Progenitor cell of endocrine pancreas (in vitro differentiated cells): ENCODE results near the gene NTRK2. TPM values are rescaled to one million over a fixed set of nuclear protein-coding genes. Genes with fewer than 3 reads are reported as not detected.

Experiments used
- DNase-seq: peaks from one replicate; pipeline ENCODE4 v3.0.0; 2021; ENCODE audit warnings: low spot score; ENCODE audit not compliant: unreplicated experiment
- H3K27ac Mint-ChIP-seq: 2 replicates; pipeline ENCODE4 v1.8.0; 2021; ENCODE audit warnings: mild to moderate bottlenecking, moderate library complexity, mixed read lengths
- H3K27me3 Mint-ChIP-seq: 2 replicates; pipeline ENCODE4 v1.8.0; 2021; ENCODE audit warnings: mixed read lengths
- H3K36me3 Mint-ChIP-seq: 2 replicates; pipeline ENCODE4 v1.8.0; 2022; ENCODE audit warnings: mixed read lengths; ENCODE audit not compliant: insufficient read depth
- H3K4me1 Mint-ChIP-seq: 2 replicates; pipeline ENCODE4 v1.8.0; 2021; ENCODE audit warnings: low read depth, mixed read lengths
- H3K4me3 Mint-ChIP-seq: 2 replicates; pipeline ENCODE4 v1.8.0; 2021; ENCODE audit warnings: low read depth, mild to moderate bottlenecking, moderate library complexity, mixed read lengths
- H3K9me3 Mint-ChIP-seq: 2 replicates; pipeline ENCODE4 v1.8.0; 2021; ENCODE audit warnings: low read depth, mixed read lengths
- CTCF ChIP-seq: fragments of 200-600 bp; sonication (generic); IDR thresholded peaks from one replicate; pipeline ENCODE4 v1.5.0; 2021; ENCODE audit warnings: antibody characterized with exemption, mild to moderate bottlenecking; ENCODE audit not compliant: unreplicated experiment
- total RNA-seq: library from RNA; stranded (reverse); gene quantifications from 2 replicates; pipeline ENCODE4 v1.2.1, GENCODE V29; 2021

NTRK2 gene
- total RNA-seq, 1 donor from 2014 or later: 4.7 TPM

GRCh38 chr9:84789463-84789830, 119.9 kb downstream of the NTRK2 start:
- Mint-ChIP-seq H3K36me3 (no peaks in the 10 kb centered on the region), H3K27me3 (no peaks in the 10 kb centered on the region), H3K9me3 (no peaks in the 10 kb centered on the region), H3K4me3 (no peak overlapping the region), H3K27ac (no peak overlapping the region), H3K4me1 (peaks cover 13% of the 10 kb centered on the region)
- TF ChIP-seq CTCF: no peak
- DNase-seq: no peak

- no peak for DNase-seq
- H3K4me1 Mint-ChIP-seq: peaks cover 13% of the 10 kb centered on the region
- H3K9me3 Mint-ChIP-seq: no peaks in the 10 kb centered on the region
- no peaks in the 10 kb centered on the region for H3K27me3 Mint-ChIP-seq
- H3K27ac Mint-ChIP-seq: no peak overlapping the region
- H3K4me3 Mint-ChIP-seq: no peak overlapping the region
- no peak for TF ChIP-seq CTCF
- H3K36me3 Mint-ChIP-seq: no peaks in the 10 kb centered on the region
Measured at GRCh38 chr9:84791643-84792042, 122.1 kb downstream of the NTRK2 start.

GRCh38 chr9:84793251-84793650, 123.7 kb downstream of the NTRK2 start:
- no peak overlapping the region for H3K27ac Mint-ChIP-seq

GRCh38 chr9:84794981-84795637, 125.6 kb downstream of the NTRK2 start:
- Mint-ChIP-seq H3K27ac (no peak overlapping the region), H3K27me3 (no peaks in the 10 kb centered on the region), H3K4me1 (peaks cover 4% of the 10 kb centered on the region), H3K9me3 (no peaks in the 10 kb centered on the region), H3K36me3 (no peaks in the 10 kb centered on the region), H3K4me3 (no peak overlapping the region)
- no peak for TF ChIP-seq CTCF
- no peak for DNase-seq

More at GRCh38 chr9:84793251-84793650, 123.7 kb downstream of the NTRK2 start:
- Mint-ChIP-seq H3K9me3 (no peaks in the 10 kb centered on the region), H3K4me1 (peaks cover 13% of the 10 kb centered on the region), H3K27me3 (no peaks in the 10 kb centered on the region), H3K4me3 (no peak overlapping the region), H3K36me3 (no peaks in the 10 kb centered on the region)
- TF ChIP-seq CTCF: no peak
- DNase-seq: no peak

- Mint-ChIP-seq H3K9me3 (no peaks in the 10 kb centered on the region), H3K36me3 (no peaks in the 10 kb centered on the region), H3K27ac (no peak overlapping the region), H3K4me1 (no peaks in the 10 kb centered on the region), H3K4me3 (no peak overlapping the region), H3K27me3 (no peaks in the 10 kb centered on the region)
- no peak for DNase-seq
- TF ChIP-seq CTCF: no peak
Measured at GRCh38 chr9:84796404-84796803, 126.9 kb downstream of the NTRK2 start.
